ENCODE results near the gene ARID4A. TPM values are rescaled to one million over a fixed set of nuclear protein-coding genes. Genes with fewer than 3 reads are reported as not detected.
"Not testable (repeated sequence)": the region's sequence is repeated elsewhere in the genome, so short reads cannot be mapped to it uniquely, and the experiment has no call there.

Gene ARID4A
- polyA plus RNA-seq, 2 of the 4 experiments (the other 2 are of a cell fraction), result 9.0 to 15.1 TPM

GRCh38 chr14:58414845-58415244 lies 116.5 kb downstream of the ARID4A start:
- 94% methylated on average over 1 of the region's 1 CpG for WGBS (ENCODE audit: missing lambda C conversion rate)
- no peak overlapping the region for H3K27ac ChIP-seq
- peak; percentile 75 to 76; a peak in 5 of 6 replicates for ATAC-seq
- no peaks in the 10 kb centered on the region for H3K4me1 ChIP-seq
- 0 out of 3 replicates have a peak, but pooled peaks cover 6% of the 10 kb centered on the region for H3K9me3 ChIP-seq
- ChIA-PET POLR2A (interaction anchor here (1.6 kb wide), 1 partner anchor 12 kb away, joined by 7 read pairs; the partner anchor contains the start of genes KIAA0586 and TIMM9), CTCF (interaction anchor here (1.0 kb wide), 1 partner anchor 19 kb away, joined by 3 read pairs; no protein-coding TSS in a partner anchor)
- no peak overlapping the region for H3K4me2 ChIP-seq
- H3K4me3 ChIP-seq, result no peak overlapping the region
- peak in 1 of 2 experiments; percentile 25 for DNase-seq (ENCODE audit: low read depth in 1 of 2, low spot score in 1 of 2)
- no peak for FAIRE-seq
- TF ChIP-seq REST (IDR thresholded peaks at IDR 0.05), result no peak

DNA sequence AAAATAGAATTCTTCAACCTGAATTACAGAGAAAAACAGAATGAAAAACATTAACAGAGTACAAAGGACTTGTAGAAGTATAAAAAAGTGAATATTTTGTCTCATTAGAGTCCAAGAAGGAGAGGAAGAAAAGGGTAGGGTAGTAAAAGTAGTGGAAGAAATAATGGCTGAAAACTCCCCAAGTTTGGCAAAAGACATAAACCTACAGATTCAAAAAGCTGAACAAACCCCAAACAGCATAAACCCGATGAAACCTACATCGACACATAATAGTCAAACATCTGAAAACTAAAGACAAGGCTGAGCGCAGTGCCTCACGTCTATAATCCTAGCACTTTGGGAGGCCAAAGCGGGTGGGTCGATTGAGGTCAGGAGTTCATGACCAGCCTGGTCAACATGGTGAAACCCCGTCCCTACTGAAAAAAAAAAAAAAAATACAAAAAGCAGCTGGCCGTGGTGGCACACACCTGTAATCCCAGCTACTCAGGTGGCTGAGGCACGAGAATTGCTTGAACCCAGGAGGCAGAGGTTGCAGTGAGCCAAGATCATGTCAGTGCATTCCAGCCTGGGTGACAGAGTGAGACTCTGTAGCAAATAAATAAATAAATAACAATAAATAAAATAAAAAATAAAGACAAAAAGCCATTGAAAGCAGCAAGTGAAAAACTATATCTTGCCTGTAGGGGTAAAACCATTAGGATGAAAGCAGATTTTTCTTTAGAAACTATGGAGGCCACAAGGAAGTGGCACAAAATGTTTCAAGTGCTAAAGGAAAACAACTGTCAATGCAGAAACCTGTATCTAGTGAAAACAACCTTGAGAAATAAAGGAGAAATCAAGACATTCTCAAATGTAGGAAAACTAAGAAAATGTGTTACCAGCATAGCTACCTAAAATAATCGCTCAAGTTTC lies 117.5 kb downstream of the ARID4A start:
- no peaks in the 10 kb centered on the region for H3K4me1 ChIP-seq
- whole genome bisulfite sequencing (ENCODE audit: missing lambda C conversion rate), result 96% methylated on average over 10 of the region's 10 CpGs
- no peak overlapping the region for H3K4me3 ChIP-seq
- TF ChIP-seq HOXB5 (CRISPR knock-in tag; IDR thresholded peaks at IDR 0.05), result no peak
- no peak for TF ChIP-seq CHD4 (IDR thresholded peaks at IDR 0.05; ENCODE audit: borderline replicate concordance)
- CTCF ChIA-PET, result no interaction called here
- H3K27ac ChIP-seq, result no peak overlapping the region
- POLR2A ChIA-PET, result no interaction called here
- DNase-seq (ENCODE audit: low read depth in 1 of 2, low spot score in 1 of 2) (no peak), FAIRE-seq (no peak), ATAC-seq (no peak)
- H3K4me2 ChIP-seq, result no peak overlapping the region
- H3K9me3 ChIP-seq, result 0 out of 3 replicates have a peak, but pooled peaks cover 6% of the 10 kb centered on the region

DNA sequence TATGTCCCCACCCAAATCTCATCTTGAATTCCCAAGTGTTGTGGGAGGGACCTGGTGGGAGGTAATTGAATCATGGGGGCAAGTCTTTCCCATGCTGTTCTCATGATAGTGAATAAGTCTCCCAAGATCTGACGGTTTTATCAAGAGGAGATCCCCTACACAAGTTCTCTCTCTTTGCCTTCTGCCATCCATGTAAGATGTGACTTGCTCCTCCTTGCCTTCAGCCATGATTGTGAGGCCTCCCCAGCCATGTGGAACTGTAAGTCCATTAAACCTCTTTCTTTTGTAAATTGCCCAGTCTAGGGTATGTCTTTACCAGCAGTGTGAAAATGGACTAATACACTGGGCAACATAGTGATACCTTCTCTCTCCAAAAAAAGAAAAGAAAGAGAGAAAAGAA lies 118.6 kb downstream of the ARID4A start:
- 92% methylated on average over 1 of the region's 1 CpG for WGBS (ENCODE audit: missing lambda C conversion rate)
- DNase-seq (ENCODE audit: low read depth in 1 of 2, low spot score in 1 of 2); H3K4me3 ChIP-seq; H3K4me2 ChIP-seq; POLR2A ChIA-PET; ATAC-seq; FAIRE-seq; H3K27ac ChIP-seq; H3K9me3 ChIP-seq; H3K4me1 ChIP-seq: not testable (repeated sequence)
- CTCF ChIA-PET, result interaction anchor here (0.6 kb wide), 1 partner anchor 164 kb away, joined by 3 read pairs; no protein-coding TSS in a partner anchor

Small RNA genes lying within 50 kb of the gene (small RNA-seq; reads per million reads assigned to genes)
- gene RNU6-341P, result 0 reads per million in 6 experiments

Other genes with a start within 250 kb of the ARID4A start
- gene ARMH4, start 146.3 kb upstream of the ARID4A start, polyA plus RNA-seq (2011; rRNA removed), result 0.22 and 0.56 TPM in 2 replicates
- 0.15 to 0.77 TPM (median 0.59 TPM) in 3 replicates for gene ARMH4, start 146.3 kb upstream of the ARID4A start, polyA plus RNA-seq (2017; fragmentation: RNase III; extraction: RNeasy Plus Mini Kit Qiagen cat#74134 plus additional on column Dnase treatment)
- gene ACTR10, start 98.4 kb upstream of the ARID4A start, polyA plus RNA-seq (2011; rRNA removed), result 100 and 101 TPM in 2 replicates
- gene ACTR10, start 98.4 kb upstream of the ARID4A start, polyA plus RNA-seq (2017; fragmentation: RNase III; extraction: RNeasy Plus Mini Kit Qiagen cat#74134 plus additional on column Dnase treatment), result 47.1 to 53.8 TPM (median 47.9 TPM) in 3 replicates
- gene PSMA3, start 53.7 kb upstream of the ARID4A start, polyA plus RNA-seq (2011; rRNA removed), result 410 and 411 TPM in 2 replicates
- 260 to 286 TPM (median 261 TPM) in 3 replicates for gene PSMA3, start 53.7 kb upstream of the ARID4A start, polyA plus RNA-seq (2017; fragmentation: RNase III; extraction: RNeasy Plus Mini Kit Qiagen cat#74134 plus additional on column Dnase treatment)
- not detected in 2 replicates for gene TOMM20L, start 97.4 kb downstream of the ARID4A start, polyA plus RNA-seq (2011; rRNA removed)
- gene TOMM20L, start 97.4 kb downstream of the ARID4A start, polyA plus RNA-seq (2017; fragmentation: RNase III; extraction: RNeasy Plus Mini Kit Qiagen cat#74134 plus additional on column Dnase treatment), result not detected in 3 replicates
- gene TIMM9, start 129.0 kb downstream of the ARID4A start, polyA plus RNA-seq (2011; rRNA removed), result 64.0 and 70.1 TPM in 2 replicates
- gene TIMM9, start 129.0 kb downstream of the ARID4A start, polyA plus RNA-seq (2017; fragmentation: RNase III; extraction: RNeasy Plus Mini Kit Qiagen cat#74134 plus additional on column Dnase treatment), result 96.3 to 107 TPM (median 101 TPM) in 3 replicates
- gene KIAA0586, start 129.2 kb downstream of the ARID4A start, polyA plus RNA-seq (2011; rRNA removed), result 18.5 and 22.2 TPM in 2 replicates
- 10.6 to 12.5 TPM (median 10.8 TPM) in 3 replicates for gene KIAA0586, start 129.2 kb downstream of the ARID4A start, polyA plus RNA-seq (2017; fragmentation: RNase III; extraction: RNeasy Plus Mini Kit Qiagen cat#74134 plus additional on column Dnase treatment)